Stimulated activated naive CD4-positive, alpha-beta T cell treated with Interleukin-2 at 50 U/mL for 16 hours (primary cell): ENCODE data around the gene NADSYN1.

Experiments
- DNase-seq: peaks from one replicate; lab custom pipeline; 2025; lab: John Stamatoyannopoulos, UW

NADSYN1 gene

DNA sequence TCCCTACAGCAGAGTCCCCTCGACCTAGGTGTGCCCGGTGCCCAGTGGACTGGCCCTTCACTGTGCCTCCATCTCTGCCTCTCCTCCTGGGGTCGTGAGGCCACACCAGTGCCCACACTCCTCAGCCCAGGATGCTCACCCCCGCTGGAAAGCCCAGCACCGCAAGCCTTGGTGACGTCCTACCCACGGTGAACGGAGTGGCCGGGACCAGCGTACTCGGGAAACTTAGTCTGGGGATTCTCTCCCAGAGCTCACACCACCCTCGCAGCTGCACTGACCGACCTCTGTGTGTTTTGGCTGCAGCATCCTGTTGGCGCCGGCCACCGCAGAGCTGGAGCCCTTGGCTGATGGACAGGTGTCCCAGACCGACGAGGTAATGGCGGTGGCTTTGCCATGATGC, 38.5 kb downstream of the NADSYN1 start:
- DNase-seq: no peak

DNA sequence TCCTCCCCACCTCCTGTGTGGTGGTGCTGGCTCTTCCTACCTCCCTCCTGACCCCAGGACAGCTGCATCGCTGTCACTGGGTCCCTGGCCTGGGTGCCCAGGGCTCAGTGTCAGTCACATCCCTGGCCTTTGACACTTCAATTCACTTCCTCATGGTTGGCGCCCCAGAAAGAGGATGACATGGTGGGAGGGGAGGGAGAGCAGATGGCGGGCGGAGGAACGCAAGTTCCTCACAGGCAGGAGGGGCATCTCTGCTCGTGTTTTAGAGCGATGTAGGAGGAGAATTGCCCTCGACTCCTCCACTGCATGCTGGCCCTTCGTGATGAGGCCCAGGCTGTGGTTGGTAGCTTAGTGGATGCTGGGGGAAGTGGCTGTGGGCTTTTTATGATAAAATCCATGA, 38.9 kb downstream of the NADSYN1 start:
- DNase-seq: no peak

- DNase-seq: no peak
Observed at GRCh38 chr11:71495286-71496230, 42.6 kb downstream of the NADSYN1 start.

- DNase-seq: no peak
Observed at GRCh38 chr11:71496421-71496820, 43.4 kb downstream of the NADSYN1 start.

DNA sequence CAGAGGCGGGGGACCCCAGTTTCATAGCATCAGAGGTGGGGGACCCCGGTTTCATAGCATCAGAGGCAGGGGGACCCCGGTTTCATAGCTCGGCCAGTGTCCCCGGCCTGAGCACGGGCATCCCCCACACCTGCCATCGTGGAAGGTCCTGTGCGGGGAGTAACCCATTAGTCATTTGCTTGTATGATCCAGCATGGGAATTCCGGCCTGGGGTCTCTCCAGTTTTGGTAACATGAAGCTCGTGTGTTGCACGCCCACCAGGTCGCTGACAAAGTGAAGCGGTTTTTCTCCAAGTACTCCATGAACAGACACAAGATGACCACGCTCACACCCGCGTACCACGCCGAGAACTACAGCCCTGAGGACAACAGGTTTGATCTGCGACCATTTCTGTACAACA, 45.1 kb downstream of the NADSYN1 start:
- DNase-seq: no peak

- DNase-seq: no peak
Observed at GRCh38 chr11:71499125-71499524, 46.1 kb downstream of the NADSYN1 start.

DNA sequence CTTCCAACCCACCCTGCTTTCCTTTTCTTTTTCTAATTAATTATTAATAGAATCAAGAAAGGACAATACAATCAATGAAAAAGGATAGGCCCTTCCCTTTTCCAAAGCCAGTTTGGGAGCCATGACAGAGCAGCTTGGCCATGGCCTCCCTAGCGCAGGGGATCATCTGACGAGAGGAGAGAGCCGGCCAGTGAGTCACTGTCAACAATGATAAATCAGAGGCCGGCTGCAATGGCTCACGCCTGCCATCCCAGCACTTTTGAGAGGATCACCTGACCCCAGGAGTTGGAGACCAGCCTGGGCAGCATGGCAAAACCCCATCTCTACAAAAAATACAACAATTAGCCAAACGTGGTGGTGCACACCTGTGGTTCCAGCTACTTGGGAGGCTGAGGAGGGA, 46.5 kb downstream of the NADSYN1 start:
- no peak for DNase-seq

GRCh38 chr11:71500601-71501021, 47.6 kb downstream of the NADSYN1 start:
- no peak for DNase-seq

DNA sequence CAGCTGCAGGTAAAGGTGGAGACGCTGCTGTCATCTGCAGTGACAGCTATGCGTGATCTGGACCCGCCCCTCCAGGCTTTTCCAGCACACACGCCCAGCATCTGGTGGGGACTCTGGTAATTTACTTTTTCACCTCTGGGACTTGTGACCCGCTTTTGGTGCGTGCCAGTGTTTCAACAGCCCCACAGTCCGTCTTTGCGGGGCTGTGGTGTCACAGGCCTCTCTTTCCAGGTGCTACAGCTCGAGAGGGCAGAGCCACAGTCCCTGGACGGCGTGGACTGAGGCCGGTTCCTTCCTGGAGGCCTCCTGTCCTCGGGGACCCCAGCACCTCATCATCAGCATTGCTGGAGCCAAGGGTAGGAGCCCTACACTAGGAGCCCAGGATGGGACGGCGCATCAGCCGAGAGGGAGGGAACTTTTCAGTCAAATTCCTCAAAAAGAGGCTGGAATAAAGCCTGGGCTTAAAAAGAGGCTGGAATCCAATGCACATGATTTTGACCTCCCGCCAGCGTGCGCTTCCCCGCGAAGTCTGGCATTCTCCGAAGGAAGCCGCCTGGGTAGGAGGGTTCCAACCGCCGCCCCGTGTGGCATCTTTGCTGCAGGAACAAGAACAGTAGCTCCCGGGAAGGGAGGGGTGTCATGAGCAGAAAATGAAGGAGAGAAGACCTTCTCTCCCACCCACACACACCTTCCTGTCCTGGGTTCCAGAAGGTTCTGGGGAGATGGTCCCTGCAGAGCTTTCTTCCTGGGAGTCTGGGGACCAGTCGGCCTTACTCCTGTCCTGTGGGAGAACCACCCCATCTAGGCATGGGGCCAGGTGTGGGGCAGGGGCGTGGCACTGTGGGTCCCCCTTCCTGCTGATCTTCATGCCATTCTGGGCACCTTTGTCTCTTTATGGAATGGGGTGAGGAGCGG, 48.3 kb downstream of the NADSYN1 start:
- DNase-seq: no peak

- DNase-seq: no peak
Observed at GRCh38 chr11:71502026-71502425, 49.0 kb downstream of the NADSYN1 start.

DNA sequence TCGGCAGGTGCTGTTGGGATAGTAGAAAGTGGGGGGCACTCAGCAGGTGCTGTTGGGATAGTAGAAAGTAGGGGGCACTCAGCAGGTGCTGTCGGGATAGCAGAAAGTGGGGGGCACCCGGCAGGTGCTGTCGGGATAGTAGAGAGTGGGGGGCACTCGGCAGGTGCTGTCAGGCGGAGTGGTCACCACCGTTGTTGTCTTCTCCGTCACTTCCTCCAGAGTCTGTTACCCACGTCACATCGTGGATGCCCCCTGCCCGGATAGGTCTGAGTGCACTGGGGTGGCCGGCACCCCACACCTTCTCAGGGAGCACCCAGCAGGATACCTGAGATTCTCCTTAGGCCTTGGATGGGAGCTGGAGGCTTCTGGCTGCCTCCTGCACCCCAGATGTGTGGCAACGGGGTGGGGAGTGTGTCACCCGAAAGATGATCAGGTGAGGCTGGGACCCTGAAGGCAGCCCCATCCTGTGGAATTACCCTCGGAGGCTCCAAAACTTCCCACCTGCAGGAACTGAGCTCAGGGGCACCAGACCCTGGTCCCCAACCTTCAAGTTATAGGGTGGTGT, 50.0 kb downstream of the NADSYN1 start:
- no peak for DNase-seq

GRCh38 chr11:71504531-71504930, 51.5 kb downstream of the NADSYN1 start:
- DNase-seq: no peak

GRCh38 chr11:71505001-71505400, 52.0 kb downstream of the NADSYN1 start:
- no peak for DNase-seq

- DNase-seq: no peak
Observed at GRCh38 chr11:71505781-71506180, 52.8 kb downstream of the NADSYN1 start.

GRCh38 chr11:71507102-71507501, 54.1 kb downstream of the NADSYN1 start:
- DNase-seq: no peak

GRCh38 chr11:71518506-71519471, 65.8 kb downstream of the NADSYN1 start:
- no peak for DNase-seq

GRCh38 chr11:71519546-71519945, 66.5 kb downstream of the NADSYN1 start:
- no peak for DNase-seq

DNA sequence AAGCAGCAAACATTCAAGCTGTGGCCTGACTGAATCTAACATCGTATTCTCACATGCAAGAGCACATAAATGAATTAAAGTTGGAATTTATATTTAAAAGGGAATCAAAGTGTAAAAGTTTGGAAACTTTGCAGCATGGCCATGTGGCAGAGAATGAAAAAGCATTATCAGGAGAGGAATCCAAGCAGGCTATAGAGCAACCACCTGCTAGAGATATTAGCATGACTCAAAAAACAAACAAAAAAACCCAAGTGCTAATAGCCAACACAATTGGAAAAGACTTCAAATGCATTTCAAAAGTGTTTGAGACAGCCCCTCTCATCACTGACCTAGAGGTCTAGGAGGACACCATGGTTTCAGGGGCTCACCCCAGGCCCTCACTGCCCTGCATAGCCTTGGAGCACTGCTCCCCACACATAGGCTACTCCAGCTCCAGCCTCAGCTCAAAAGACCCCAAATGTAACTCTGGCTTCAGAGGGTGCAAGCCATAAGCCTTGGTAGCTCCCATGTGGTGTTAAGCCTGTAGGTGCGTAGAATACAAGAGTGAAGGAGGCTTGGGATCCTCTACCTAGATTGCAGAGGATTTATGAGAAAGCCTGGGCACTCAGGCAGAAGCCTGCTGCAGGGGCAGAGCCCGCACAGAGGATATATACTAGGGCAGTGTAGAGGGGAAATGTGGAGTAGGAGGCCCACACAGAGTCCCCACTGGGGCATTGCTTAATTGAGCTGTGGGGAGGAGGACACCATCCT, 72.4 kb downstream of the NADSYN1 start:
- no peak for DNase-seq

- no peak for DNase-seq
Observed at GRCh38 chr11:71525938-71526495, 73.0 kb downstream of the NADSYN1 start.
